Midbrain (tissue), 1 donor: ENCODE data around the gene B4GALT3.

Source experiments
- DNase-seq: peaks from one replicate; lab custom pipeline; 2025; lab: John Stamatoyannopoulos, UW

The B4GALT3 gene

GRCh38 chr1:161128591-161129420 is 48.5 kb downstream of the B4GALT3 start:
- no peak for DNase-seq

GRCh38 chr1:161127649-161128048 is 49.7 kb downstream of the B4GALT3 start:
- no peak for DNase-seq

GRCh38 chr1:161122967-161123366 is 54.3 kb downstream of the B4GALT3 start:
- no peak for DNase-seq

GRCh38 chr1:161121834-161122233 is 55.5 kb downstream of the B4GALT3 start:
- no peak for DNase-seq
